ENCODE results near the gene ATP10A.

- no peak for TF ChIP-seq POLR2AphosphoS5 (IDR thresholded peaks at IDR 0.05; ENCODE audit: borderline replicate concordance, low read depth, low read length)
- no peak for TF ChIP-seq EZH2 (IDR thresholded peaks at IDR 0.05)
Observed at GRCh38 chr15:25774871-25775270, 88.3 kb downstream of the ATP10A start.
